AG09309 (cell line): Measurements from ENCODE around the gene PSEN2.

Experiments
- DNase-seq: peaks from one replicate; pipeline ENCODE4 v3.0.0-alpha.2; 2010; ENCODE audit warnings: low read depth
- H3K4me3 ChIP-seq: 2 replicates; pipeline ENCODE4 v1.5.1; 2011; ENCODE audit warnings: mild to moderate bottlenecking, low read depth, low read length, moderate library complexity; ENCODE audit not compliant: control insufficient read depth
- CTCF ChIP-seq: IDR thresholded peaks from 2 replicates; pipeline ENCODE4 v1.5.1; 2011; ENCODE audit warnings: mild to moderate bottlenecking, low read depth, low read length, inconsistent platforms; ENCODE audit not compliant: insufficient read depth, control insufficient read depth; ENCODE audit errors: missing control alignments

Gene PSEN2

GRCh38 chr1:226891346-226891745 lies 20.9 kb downstream of the PSEN2 start:
- H3K4me3 ChIP-seq = no peak overlapping the region
- DNase-seq = no peak
- no peak for TF ChIP-seq CTCF

- no peak overlapping the region for H3K4me3 ChIP-seq
- TF ChIP-seq CTCF = no peak
- DNase-seq = no peak
These were observed 21.6 kb downstream of the PSEN2 start for GRCh38 chr1:226891846-226892523.

- no peak for DNase-seq
- no peak overlapping the region for H3K4me3 ChIP-seq
- TF ChIP-seq CTCF = no peak
These were observed 22.1 kb downstream of the PSEN2 start for GRCh38 chr1:226892524-226892875.

GRCh38 chr1:226893936-226894335 lies 23.5 kb downstream of the PSEN2 start:
- no peak for DNase-seq
- no peak for TF ChIP-seq CTCF
- H3K4me3 ChIP-seq = no peak overlapping the region

- no peak overlapping the region for H3K4me3 ChIP-seq
- DNase-seq = no peak
- TF ChIP-seq CTCF = no peak
These were observed 24.4 kb downstream of the PSEN2 start for GRCh38 chr1:226894826-226895225.

GRCh38 chr1:226895644-226896043 lies 25.2 kb downstream of the PSEN2 start:
- no peak overlapping the region for H3K4me3 ChIP-seq
- no peak for TF ChIP-seq CTCF
- DNase-seq = no peak

GRCh38 chr1:226898246-226898645 lies 27.8 kb downstream of the PSEN2 start:
- no peak for DNase-seq
- no peak overlapping the region for H3K4me3 ChIP-seq
- no peak for TF ChIP-seq CTCF
